ENCODE measurements around the gene MXI1. TPM values are rescaled to one million over a fixed set of nuclear protein-coding genes. Genes with fewer than 3 reads are reported as not detected.

The MXI1 gene
- total and polyA plus RNA-seq, 2 donors (not counting 1 experiment from before 2014, with no cell fraction given) = 12.0 to 32.4 TPM

DNA sequence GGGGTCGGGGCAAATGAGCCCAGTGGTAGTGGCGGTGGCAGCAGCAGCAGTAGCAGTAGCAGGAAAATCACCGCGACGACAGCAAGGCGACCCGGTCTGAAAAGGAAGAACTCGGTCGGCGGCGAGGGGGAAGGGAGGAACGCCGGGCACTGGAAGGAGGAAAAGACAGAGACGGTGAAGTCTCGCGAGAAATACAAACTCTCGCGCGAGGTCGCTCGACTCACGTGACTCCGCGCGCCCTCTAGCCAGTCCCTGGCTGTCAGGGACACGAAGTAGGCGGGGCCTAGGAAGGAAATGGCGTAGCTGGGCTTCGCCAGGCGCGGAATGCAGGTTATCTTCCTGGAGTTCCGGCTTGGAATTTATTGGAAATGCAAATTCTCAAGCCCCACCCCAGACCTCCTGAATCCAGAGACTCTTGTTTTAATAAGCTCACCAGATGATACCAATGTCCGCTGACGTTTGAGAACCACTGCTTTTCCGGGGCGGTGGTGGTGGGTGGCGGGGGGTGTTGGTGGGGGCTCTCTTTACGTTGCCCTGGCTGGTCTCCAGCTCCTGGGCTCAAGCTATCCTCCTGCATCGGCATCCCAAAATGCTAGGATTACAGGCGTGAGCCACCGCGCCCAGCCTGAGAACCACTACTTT, 97.5 kb downstream of the MXI1 start, which contains the start of gene SMNDC1:
TSS of gene SMNDC1 (minus strand) at position 141 of the 642 bp plus-strand sequence. CDS start 1,333 bp downstream, outside the sequence.
- H3K4me3 Mint-ChIP-seq = peak within 1 kb of the TSS; percentile 98
- ChIA-PET POLR2A (interaction anchor here (0.6 to 2.1 kb wide), 13 partner anchors 22 to 614 kb away, joined by 3 to 14 read pairs (median 4); partner anchors contain the start of genes BBIP1 and SHOC2), CTCF (interaction anchor here (0.7 to 8.0 kb wide), 32 partner anchors 9 to 421 kb away, joined by 3 to 143 read pairs (median 4); partner anchors contain the start of gene SMC3)
- H2AFZ ChIP-seq (ENCODE audit: insufficient read depth, low read depth, low read length, poor library complexity, severe bottlenecking) = peak within 1 kb of the TSS; percentile 90
- H3K79me2 ChIP-seq (ENCODE audit: control insufficient read depth, insufficient read depth, low read length) = peaks cover 38% of the 10 kb centered on the region
- peaks cover 43% of the 10 kb centered on the region for H3K4me1 Mint-ChIP-seq
- peak; percentile 98 for DNase-seq
- no peaks in the 10 kb centered on the region for H3K9me3 ChIP-seq (ENCODE audit: control extremely low read depth in 1 of 3, control insufficient read depth in 2 of 3, insufficient read depth in 1 of 3, low read length in 2 of 3)
- H3K27ac ChIP-seq (ENCODE audit: low read length in 2 of 2) = peak within 1 kb of the TSS; percentile 76 to 91
- under 1% methylated on average over 31 of the region's 42 CpGs for WGBS (ENCODE audit: insufficient coverage)
- TF ChIP-seq, protein P1, sequence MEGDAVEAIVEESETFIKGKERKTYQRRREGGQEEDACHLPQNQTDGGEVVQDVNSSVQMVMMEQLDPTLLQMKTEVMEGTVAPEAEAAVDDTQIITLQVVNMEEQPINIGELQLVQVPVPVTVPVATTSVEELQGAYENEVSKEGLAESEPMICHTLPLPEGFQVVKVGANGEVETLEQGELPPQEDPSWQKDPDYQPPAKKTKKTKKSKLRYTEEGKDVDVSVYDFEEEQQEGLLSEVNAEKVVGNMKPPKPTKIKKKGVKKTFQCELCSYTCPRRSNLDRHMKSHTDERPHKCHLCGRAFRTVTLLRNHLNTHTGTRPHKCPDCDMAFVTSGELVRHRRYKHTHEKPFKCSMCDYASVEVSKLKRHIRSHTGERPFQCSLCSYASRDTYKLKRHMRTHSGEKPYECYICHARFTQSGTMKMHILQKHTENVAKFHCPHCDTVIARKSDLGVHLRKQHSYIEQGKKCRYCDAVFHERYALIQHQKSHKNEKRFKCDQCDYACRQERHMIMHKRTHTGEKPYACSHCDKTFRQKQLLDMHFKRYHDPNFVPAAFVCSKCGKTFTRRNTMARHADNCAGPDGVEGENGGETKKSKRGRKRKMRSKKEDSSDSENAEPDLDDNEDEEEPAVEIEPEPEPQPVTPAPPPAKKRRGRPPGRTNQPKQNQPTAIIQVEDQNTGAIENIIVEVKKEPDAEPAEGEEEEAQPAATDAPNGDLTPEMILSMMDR (IDR thresholded peaks at IDR 0.05) = no peak
- no peak for TF ChIP-seq EZH2 (IDR thresholded peaks at IDR 0.05; ENCODE audit: borderline replicate concordance, insufficient read depth, low read depth, low read length, poor library complexity, severe bottlenecking)
- H3K4me3 ChIP-seq (ENCODE audit: control extremely low read depth in 1 of 5, extremely low read depth in 1 of 5, insufficient read depth in 1 of 5, low read depth in 2 of 5, low read length in 4 of 5) = peak within 1 kb of the TSS; percentile 64 to 89 (median 79)
- peaks cover 3 to 23% of the 10 kb centered on the region in 2 experiments for H3K36me3 ChIP-seq (replicated peaks in 1 of 2; ENCODE audit: control extremely low read depth in 1 of 2, control insufficient read depth in 1 of 2, extremely low read depth in 1 of 2, insufficient read depth in 2 of 2, low read length in 1 of 2)
- peak within 1 kb of the TSS; percentile 92 for H3K4me2 ChIP-seq (replicated peaks; ENCODE audit: low read depth, low read length, poor library complexity, severe bottlenecking)
- H3K9me3 Mint-ChIP-seq (ENCODE audit: insufficient read depth) = no peaks in the 10 kb centered on the region
- peak within 1 kb of the TSS; percentile 99 for H3K27ac Mint-ChIP-seq
- peak within 1 kb of the TSS; percentile 89 for H3K9ac ChIP-seq (ENCODE audit: low read length)
- ATAC-seq (ENCODE audit: low read depth) = peak; percentile 93
- intact Hi-C loops (cut with micrococcal nuclease) = loop anchor here (1.0 to 10.0 kb wide), 7 partner anchors 51 to 560 kb away; partner anchors contain the start of genes ADD3 and SMC3
- peaks cover 35% of the 10 kb centered on the region for H4K20me1 ChIP-seq (ENCODE audit: control insufficient read depth, insufficient read depth, low read length, poor library complexity, severe bottlenecking)
- H3K27me3 ChIP-seq (replicated peaks in 1 of 4; ENCODE audit: control extremely low read depth in 1 of 4, control insufficient read depth in 3 of 4, insufficient read depth in 4 of 4, low read length in 3 of 4) = no peaks in the 10 kb centered on the region
- H3K27me3 Mint-ChIP-seq = no peaks in the 10 kb centered on the region
- H3K4me1 ChIP-seq (ENCODE audit: control insufficient read depth in 2 of 2, insufficient read depth in 2 of 2, low read length in 2 of 2) = peaks cover 20 to 24% of the 10 kb centered on the region in 2 donors
